HTERT RPE-1 (cell line): ENCODE data around the gene CLASP1.
"Not testable (repeated sequence)": the region's sequence is repeated elsewhere in the genome, so short reads cannot be mapped to it uniquely, and the experiment has no call there.

Source experiments
- in situ Hi-C: fragments of 300-500 bp; cut with MboI; formaldehyde crosslinking; loops from 4 replicates; pipeline ENCODE4 v1.14.3; 2020; ENCODE audit warnings: low sequenced_read_pairs

CLASP1 gene

GRCh38 chr2:121587131-121587530 lies 62.1 kb downstream of the CLASP1 start:
- in situ Hi-C loops = no loop called here

DNA sequence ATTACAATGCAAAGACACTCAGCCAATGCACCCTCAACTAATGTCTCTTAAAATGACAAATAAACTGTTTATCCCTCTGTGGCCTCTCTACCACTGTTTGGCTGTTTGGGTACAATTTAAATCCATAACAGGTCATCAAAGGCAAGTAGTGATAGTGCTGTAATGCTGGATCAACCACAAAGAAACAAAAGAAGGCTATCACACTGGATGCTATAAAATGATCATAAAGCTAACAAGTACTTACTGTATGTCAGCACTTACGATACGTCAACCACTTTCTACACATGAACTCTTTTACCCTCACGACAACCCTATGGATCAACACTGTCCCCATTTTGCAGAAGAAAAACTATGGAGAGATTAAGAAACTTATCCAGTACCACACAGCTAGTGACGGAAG lies 64.5 kb downstream of the CLASP1 start:
- in situ Hi-C loops = no loop called here

GRCh38 chr2:121583555-121583954 lies 65.7 kb downstream of the CLASP1 start:
- in situ Hi-C loops = no loop called here

DNA sequence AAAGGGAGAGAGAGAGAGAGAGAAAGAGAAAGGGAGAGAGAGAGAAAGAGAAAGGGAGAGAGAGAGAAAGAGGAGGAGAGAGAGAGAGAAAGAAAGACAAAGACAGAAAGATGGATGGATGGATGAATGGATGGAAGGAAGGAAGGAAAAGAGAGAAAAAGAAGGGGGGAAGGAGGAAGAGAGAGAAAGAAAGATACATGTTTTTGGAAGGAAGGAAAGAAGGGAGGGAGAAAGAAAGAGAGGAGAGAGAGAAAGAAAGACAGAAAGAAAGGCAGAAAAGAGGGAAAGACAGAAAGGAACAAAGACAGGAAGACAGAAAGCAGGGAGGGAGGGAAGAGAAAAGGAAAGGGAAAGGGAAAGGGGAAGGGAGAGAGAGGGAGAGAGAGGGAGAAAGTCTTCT lies 67.0 kb downstream of the CLASP1 start:
- in situ Hi-C loops = no loop called here

DNA sequence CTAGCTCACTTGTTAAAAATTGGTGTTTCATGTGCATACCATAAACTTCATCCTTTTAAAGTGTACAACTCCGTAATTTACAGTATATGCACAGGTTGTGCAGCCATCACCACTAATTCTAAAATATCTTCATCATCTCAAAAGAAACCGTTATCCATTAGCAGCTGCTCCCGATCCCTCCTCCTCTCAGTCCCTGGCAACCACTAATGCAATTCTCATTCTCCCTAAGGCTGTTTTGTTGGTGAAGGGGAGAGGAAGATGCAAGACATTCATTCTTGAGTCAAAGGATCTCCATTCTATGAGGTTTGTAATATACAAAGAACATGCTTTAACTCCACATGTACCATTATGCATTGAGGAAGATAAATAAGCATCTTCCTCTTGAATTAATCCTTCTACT lies 70.0 kb downstream of the CLASP1 start:
- in situ Hi-C loops = no loop called here

DNA sequence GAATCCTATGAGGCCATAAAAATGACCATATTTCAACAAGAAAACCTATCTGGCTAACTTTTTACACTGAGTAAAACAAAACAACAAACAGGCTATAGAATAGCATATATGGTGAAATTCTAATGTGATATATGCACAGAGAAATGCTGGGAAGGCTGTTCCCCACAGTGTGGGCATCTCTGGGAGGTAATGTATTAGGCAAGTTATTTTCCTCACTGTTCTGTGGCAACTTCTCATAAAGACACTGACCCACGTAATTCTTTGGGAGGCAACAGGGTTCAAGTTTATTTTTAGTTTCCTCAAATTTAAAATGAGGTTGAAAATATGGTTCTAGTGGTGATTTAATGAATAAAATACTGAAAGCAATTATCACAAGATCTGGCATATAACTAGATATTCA lies 71.9 kb downstream of the CLASP1 start:
- in situ Hi-C loops = no loop called here

DNA sequence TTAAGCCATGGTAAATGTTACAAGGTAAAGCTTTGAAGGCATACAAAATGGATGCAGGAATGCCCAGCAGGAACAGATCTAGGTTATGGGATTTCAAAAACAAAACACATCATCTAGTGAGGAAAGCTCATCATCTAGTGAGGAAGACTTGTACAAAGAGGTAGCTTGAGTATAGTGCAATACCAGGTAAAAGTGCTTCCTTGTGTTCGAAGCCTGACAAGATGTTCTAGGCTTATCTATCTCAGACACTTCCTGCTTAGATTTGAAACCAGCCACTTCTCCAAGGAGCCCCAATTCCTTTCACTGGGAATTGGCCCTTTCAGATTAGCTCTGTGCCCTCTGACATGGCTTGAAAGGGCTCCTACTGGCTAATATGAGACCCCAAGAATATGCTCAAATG lies 73.0 kb downstream of the CLASP1 start:
- in situ Hi-C loops = no loop called here

- in situ Hi-C loops = no loop called here
Observed at GRCh38 chr2:121575800-121576199, 73.5 kb downstream of the CLASP1 start.

DNA sequence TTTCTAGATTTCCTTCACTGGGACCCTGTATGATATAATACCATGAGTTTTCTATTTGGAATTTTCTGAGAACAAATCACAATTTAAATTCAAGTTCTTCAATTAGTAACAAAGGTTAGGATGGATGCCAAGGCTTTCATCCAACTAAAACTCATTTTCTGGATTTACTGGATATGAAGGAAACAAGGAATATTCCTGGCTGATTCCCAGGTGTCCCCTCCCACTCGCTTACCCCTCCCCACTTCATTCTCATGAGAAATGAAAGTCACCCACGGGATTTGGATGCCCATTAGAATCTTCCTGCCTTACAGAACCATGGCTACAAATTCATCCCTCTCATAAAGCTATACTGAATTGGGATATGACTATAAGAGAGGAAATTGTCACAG lies 78.6 kb downstream of the CLASP1 start:
- in situ Hi-C loops = no loop called here

DNA sequence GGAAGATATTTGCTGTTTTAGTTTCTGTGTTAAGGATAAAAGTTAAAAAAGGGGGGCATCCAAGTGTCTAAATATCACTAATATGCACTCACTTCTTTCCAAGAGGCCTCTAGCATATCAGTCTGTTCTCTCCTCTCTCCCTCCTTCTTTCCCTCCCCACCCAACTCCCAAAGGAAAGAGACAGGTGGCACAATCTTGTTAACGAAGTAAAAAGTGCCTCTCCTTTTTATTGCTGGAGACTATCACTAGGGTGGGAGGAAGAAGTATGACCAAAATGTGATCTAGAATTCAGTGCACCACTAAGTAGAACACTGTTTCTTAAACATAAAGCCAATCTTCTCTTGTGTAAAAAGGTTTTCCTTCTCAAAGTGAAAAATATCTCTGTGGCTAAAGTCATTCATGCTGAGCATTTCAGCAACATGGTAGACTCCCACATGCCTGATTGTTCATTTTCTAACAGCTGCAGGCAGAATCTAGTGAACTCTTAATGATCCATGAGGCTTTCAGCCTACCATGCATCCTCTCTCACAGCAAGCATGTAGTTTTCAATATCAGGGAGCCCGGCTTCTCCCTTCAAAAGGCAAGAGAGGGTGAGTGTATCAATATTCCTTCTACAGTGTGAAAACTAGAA lies 79.1 kb downstream of the CLASP1 start:
- in situ Hi-C loops = no loop called here

DNA sequence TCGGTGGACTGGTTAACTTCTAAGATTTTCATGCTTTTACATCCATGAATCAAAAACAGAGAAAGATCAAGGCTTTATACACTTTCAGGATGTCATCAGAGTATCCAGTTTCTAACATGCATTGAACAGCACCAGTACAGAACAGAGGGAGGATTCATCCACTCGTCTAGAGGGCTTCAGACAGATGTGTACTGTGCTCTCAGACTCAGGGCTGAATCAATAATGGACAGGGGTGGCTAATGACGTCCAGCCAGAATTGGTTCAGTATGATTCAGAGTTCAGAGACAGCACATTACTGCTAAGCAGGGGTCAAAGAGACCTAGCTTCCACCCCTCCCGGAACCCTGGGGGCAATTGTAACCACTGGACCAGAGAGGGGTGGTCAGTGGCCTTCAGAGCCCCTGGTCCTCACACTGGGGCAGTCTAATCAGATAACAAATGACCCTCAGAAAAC lies 81.3 kb downstream of the CLASP1 start:
- in situ Hi-C loops = no loop called here

- in situ Hi-C loops = no loop called here
Observed at GRCh38 chr2:121567452-121567851, 81.8 kb downstream of the CLASP1 start.

DNA sequence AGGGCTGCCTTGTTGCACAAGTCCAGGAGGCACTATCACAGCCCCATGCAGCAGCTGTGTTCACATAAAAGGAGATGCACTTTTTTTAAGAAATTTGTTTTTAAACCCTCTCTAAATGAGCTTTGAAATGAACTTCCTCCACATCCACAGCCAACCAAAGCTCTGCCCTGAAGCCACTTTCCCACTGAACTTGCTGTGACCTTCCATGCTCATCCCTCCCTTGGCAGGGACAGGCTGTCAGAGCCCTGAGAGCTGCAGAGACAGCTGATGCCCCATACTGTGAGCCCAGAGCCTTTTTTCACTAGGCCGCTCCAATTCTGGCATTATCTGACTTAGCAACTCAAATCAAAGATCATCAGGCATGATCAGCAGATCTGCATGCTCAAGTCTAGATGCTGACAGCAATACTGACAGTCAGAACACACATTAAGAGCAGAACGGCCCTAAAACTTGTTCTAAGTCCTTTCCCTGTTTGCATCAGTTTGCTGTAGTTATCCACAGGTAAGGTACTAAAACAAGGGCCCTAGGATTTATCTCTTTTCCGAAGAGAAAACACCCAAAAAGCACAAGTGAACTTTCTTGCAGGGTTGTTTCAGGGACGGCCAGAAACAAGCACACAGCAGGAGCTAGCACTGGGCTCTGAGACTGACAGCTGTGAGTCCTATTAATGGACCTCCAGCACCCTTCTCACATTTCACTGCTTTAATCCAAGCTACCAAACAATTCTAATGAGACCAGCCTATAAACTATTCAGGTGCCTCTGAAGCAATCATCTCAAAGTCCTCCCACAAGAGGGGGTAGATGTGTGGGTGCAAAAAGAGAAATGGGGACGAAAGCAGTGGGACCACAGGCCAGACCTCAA lies 83.6 kb downstream of the CLASP1 start:
- in situ Hi-C loops = no loop called here

- in situ Hi-C loops = no loop called here
Observed at GRCh38 chr2:121564905-121565304, 84.4 kb downstream of the CLASP1 start.

DNA sequence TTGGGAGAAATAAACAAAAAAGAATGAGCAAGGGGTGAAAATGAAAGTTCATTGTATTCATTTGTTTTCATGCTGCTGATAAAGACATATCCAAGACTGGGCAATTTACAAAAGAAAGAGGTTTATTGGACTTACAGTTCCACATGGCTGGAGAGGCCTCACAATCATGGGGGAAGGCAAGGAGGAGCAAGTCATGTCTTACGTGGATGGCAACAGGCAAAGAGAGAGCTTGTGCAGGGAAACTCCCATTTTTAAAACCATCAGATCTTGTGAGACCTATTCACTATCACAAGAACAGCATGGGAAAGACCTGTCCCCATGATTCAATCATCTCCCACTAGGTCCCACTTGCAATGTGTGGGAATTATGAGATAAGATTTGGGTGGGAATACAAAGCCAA lies 85.5 kb downstream of the CLASP1 start:
- in situ Hi-C loops = not testable (repeated sequence)

GRCh38 chr2:121562269-121563176 lies 86.7 kb downstream of the CLASP1 start:
- in situ Hi-C loops = no loop called here

GRCh38 chr2:121561617-121562268 lies 87.5 kb downstream of the CLASP1 start:
- in situ Hi-C loops = no loop called here

GRCh38 chr2:121558329-121558728 lies 90.9 kb downstream of the CLASP1 start:
- in situ Hi-C loops = no loop called here

GRCh38 chr2:121555008-121555407 lies 94.3 kb downstream of the CLASP1 start:
- in situ Hi-C loops = no loop called here

- in situ Hi-C loops = not testable (repeated sequence)
Observed at GRCh38 chr2:121552477-121553180, 96.6 kb downstream of the CLASP1 start.
